Measurements from ENCODE around the gene TACR2.
"Not testable (repeated sequence)": the region's sequence is repeated elsewhere in the genome, so short reads cannot be mapped to it uniquely, and the experiment has no call there.

The TACR2 gene

GRCh38 chr10:69456880-69457693 lies 40.4 kb upstream of the TACR2 start:
- no peak for DNase-seq (ENCODE audit: low read depth)
- TF ChIP-seq, protein P1, sequence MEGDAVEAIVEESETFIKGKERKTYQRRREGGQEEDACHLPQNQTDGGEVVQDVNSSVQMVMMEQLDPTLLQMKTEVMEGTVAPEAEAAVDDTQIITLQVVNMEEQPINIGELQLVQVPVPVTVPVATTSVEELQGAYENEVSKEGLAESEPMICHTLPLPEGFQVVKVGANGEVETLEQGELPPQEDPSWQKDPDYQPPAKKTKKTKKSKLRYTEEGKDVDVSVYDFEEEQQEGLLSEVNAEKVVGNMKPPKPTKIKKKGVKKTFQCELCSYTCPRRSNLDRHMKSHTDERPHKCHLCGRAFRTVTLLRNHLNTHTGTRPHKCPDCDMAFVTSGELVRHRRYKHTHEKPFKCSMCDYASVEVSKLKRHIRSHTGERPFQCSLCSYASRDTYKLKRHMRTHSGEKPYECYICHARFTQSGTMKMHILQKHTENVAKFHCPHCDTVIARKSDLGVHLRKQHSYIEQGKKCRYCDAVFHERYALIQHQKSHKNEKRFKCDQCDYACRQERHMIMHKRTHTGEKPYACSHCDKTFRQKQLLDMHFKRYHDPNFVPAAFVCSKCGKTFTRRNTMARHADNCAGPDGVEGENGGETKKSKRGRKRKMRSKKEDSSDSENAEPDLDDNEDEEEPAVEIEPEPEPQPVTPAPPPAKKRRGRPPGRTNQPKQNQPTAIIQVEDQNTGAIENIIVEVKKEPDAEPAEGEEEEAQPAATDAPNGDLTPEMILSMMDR (conservative IDR thresholded peaks at IDR 0.05; ENCODE audit: low read depth, low read length) = no peak
- H3K4me3 ChIP-seq (ENCODE audit: low read depth, low read length) = no peak overlapping the region

DNA sequence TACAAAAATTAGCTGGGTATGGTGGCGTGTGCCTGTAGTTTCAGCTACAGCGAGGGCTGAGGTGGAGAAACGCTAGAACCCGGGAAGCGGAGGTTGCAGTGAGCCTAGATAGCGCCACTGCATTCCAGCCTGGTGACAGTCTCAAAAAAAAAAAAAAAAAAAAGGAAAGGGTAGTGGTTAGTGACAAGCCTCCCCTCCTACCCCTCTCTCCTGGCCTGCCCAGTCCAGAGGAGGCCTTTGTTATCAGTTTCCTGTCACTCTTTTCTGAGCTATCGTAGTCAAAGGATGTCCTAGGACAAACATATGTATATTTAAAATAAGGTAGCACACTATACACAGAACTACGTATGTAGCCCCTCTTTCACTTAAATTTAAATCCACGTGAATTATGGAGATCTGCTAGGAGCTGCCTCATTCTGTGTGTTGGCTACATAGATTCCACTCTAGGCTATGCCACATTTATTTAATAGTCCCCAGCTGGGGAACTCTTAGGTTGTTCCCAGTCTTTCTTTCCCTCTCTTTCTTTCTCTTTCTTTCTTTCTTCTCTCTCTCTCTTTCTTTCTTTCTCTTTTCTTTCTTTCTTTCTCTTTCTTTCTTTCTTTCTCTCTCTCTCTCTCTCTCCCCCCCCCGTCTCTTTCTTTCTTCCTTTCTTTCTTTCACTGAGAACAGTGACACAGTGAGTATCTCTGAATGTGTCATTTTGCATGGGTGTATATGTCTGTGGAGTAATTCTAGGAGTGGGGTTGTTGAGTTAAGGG lies 38.5 kb upstream of the TACR2 start:
- no peak overlapping the region for H3K4me3 ChIP-seq (ENCODE audit: low read depth, low read length)
- TF ChIP-seq, protein P1 (conservative IDR thresholded peaks at IDR 0.05; ENCODE audit: low read depth, low read length) = no peak
- no peak for DNase-seq (ENCODE audit: low read depth)

- TF ChIP-seq, protein P1 (conservative IDR thresholded peaks at IDR 0.05; ENCODE audit: low read depth, low read length) = no peak
- DNase-seq (ENCODE audit: low read depth) = no peak
- no peak overlapping the region for H3K4me3 ChIP-seq (ENCODE audit: low read depth, low read length)
Measured at GRCh38 chr10:69453795-69454194, 37.1 kb upstream of the TACR2 start.

GRCh38 chr10:69452676-69453415 lies 36.1 kb upstream of the TACR2 start:
- H3K4me3 ChIP-seq (ENCODE audit: low read depth, low read length) = no peak overlapping the region
- no peak for DNase-seq (ENCODE audit: low read depth)

GRCh38 chr10:69451784-69452251 lies 35.1 kb upstream of the TACR2 start:
- DNase-seq (ENCODE audit: low read depth) = no peak
- TF ChIP-seq, protein P1 (conservative IDR thresholded peaks at IDR 0.05; ENCODE audit: low read depth, low read length) = no peak
- peak overlapping the region; percentile 62 for H3K4me3 ChIP-seq (ENCODE audit: low read depth, low read length)

More at GRCh38 chr10:69452676-69453415, 36.1 kb upstream of the TACR2 start:
- TF ChIP-seq, protein P1 (conservative IDR thresholded peaks at IDR 0.05; ENCODE audit: low read depth, low read length) = no peak

DNA sequence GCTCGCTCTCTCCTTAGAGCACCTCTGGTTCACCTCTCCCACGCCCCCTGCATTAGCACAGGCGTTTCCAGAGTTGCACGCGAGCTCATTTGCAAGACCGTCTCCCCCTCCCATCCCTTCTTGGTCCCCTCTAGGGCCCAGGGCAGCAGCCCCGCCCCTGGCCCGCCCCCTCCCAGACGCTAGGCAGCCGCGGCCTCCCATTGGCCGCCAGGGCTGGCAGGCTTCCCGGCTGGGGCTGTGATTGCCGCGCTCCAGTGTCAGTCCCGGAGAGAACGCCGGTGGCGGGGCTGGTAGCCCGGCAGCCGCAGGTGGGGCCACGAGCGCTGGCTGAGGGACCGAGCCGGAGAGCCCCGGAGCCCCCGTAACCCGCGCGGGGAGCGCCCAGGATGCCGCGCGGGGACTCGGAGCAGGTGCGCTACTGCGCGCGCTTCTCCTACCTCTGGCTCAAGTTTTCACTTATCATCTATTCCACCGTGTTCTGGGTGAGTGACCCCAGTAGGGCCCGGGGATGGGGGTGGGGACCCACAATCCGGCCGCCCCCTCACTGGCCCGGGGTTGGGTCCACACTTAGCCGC lies 34.6 kb upstream of the TACR2 start, which contains the start of gene TSPAN15:
Gene TSPAN15, plus strand, starts transcription at position 257 of the 575 bp plus-strand sequence. Its CDS starts 130 bp downstream, at position 387.
- TF ChIP-seq, protein P1 (conservative IDR thresholded peaks at IDR 0.05; ENCODE audit: low read depth, low read length) = no peak
- peak within 1 kb of the TSS; percentile 62 for H3K4me3 ChIP-seq (ENCODE audit: low read depth, low read length)
- peak; percentile 79 for DNase-seq (ENCODE audit: low read depth)

DNA sequence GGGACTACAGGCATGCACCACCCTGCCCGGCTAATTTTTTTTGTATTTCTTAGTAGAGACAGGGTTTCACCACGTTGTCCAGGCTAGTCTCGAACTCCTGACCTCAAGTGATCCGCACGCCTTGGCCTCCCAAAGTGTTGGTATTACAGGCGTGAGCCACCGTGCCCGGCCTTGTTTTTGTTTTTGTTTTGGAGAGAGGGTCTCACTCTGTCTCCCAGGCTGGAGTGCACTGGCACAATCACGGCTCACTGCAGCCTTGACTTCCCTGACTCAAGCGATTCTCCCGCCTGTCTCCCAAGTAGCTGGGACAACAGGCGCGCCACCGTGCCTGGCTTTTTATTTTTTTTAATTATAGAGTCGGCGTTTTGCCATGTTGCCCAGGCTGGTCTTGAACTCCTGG lies 33.7 kb upstream of the TACR2 start:
- not testable (repeated sequence) for DNase-seq (ENCODE audit: low read depth); H3K4me3 ChIP-seq (ENCODE audit: low read depth, low read length)

Measured in choroid plexus epithelial cell (primary cell).